IMR-90 (cell line): ENCODE measurements around the gene THSD7B. TPM values are rescaled to one million over a fixed set of nuclear protein-coding genes. Genes with fewer than 3 reads are reported as not detected.

Experiments used
- ATAC-seq: fragments of 200-7000 bp; cut with Tn5 transposase; 2 replicates; pipeline ENCODE4 v1.9.1; 2020; ENCODE audit warnings: low read depth, mild to moderate bottlenecking, moderate library complexity
- BruUV-seq: library from RNA; stranded (reverse); fragments of 400-500 nt; replicated peaks from 2 replicates; lab custom pipeline; 2021; lab: Mats Ljungman, UMichigan
- CTCF ChIA-PET: fragments of 300-600 bp; formaldehyde crosslinking; extraction: SDS; loops from one replicate; lab custom pipeline; 2021; ENCODE audit warnings: antibody characterized with exemption; lab: Yijun Ruan, JAX
- POLR2A ChIA-PET: fragments of 300-600 bp; sonication (Branson Sonifier 250); formaldehyde crosslinking; loops from one replicate; lab custom pipeline; 2022; ENCODE audit warnings: antibody characterized with exemption; ENCODE audit not compliant: unreplicated experiment; lab: Charles Lee
- DNase-seq: peaks from one replicate; pipeline ENCODE4 v3.0.0; 2013
- H2AFZ ChIP-seq: replicated peaks from 2 replicates; pipeline ENCODE3; 2013; ENCODE audit warnings: low read length, mild to moderate bottlenecking; ENCODE audit not compliant: poor library complexity
- H2AK5ac ChIP-seq: 2 replicates; pipeline ENCODE4 v1.6.1; 2013; ENCODE audit warnings: low read depth, low read length, inconsistent platforms
- H2AK9ac ChIP-seq: replicated peaks from 2 replicates; pipeline ENCODE3; 2013; ENCODE audit warnings: mild to moderate bottlenecking, low read depth, low read length, moderate library complexity; ENCODE audit not compliant: poor library complexity
- H2BK120ac ChIP-seq: 2 replicates; pipeline ENCODE4 v1.6.1; 2013; ENCODE audit warnings: low read depth, low read length, inconsistent platforms
- H2BK15ac ChIP-seq: 3 replicates; pipeline ENCODE4 v1.6.1; 2013; ENCODE audit warnings: low read depth, low read length, inconsistent platforms
- H2BK20ac ChIP-seq: 2 replicates; pipeline ENCODE4 v1.6.1; 2013; ENCODE audit warnings: low read depth, mild to moderate bottlenecking, inconsistent platforms, low read length, moderate library complexity
- H2BK5ac ChIP-seq: 2 replicates; pipeline ENCODE4 v1.6.1; 2013; ENCODE audit warnings: mild to moderate bottlenecking, low read depth, low read length, inconsistent platforms; ENCODE audit not compliant: poor library complexity, severe bottlenecking
- H3K14ac ChIP-seq: replicated peaks from 2 replicates; pipeline ENCODE4 v1.6.1; 2013; ENCODE audit warnings: low read depth, low read length, inconsistent platforms
- H3K18ac ChIP-seq: 2 replicates; pipeline ENCODE4 v1.6.1; 2013; ENCODE audit warnings: low read depth, low read length, control low read depth
- H3K23ac ChIP-seq: 2 replicates; pipeline ENCODE4 v1.6.1; 2013; ENCODE audit warnings: low read depth, low read length, inconsistent platforms
- H3K27ac ChIP-seq: 2 replicates; pipeline ENCODE4 v1.5.1; 2013; ENCODE audit warnings: mild to moderate bottlenecking, control low read depth, low read length; ENCODE audit not compliant: insufficient read depth
- H3K27me3 ChIP-seq: 2 replicates; pipeline ENCODE4 v1.6.1; 2013; ENCODE audit warnings: low read length; ENCODE audit not compliant: control insufficient read depth, insufficient read depth
- H3K36me3 ChIP-seq: 2 replicates; pipeline ENCODE4 v1.6.1; 2013; ENCODE audit warnings: low read length, mixed read lengths; ENCODE audit not compliant: control insufficient read depth, insufficient read depth
- H3K4ac ChIP-seq: 2 replicates; pipeline ENCODE4 v1.6.1; 2013; ENCODE audit warnings: low read depth, low read length, inconsistent platforms
- H3K4me1 ChIP-seq: 2 replicates; pipeline ENCODE4 v1.6.1; 2013; ENCODE audit warnings: low read length, mixed read lengths; ENCODE audit not compliant: control insufficient read depth, insufficient read depth
- H3K4me2 ChIP-seq: 2 replicates; pipeline ENCODE4 v1.6.1; 2013; ENCODE audit warnings: low read depth, mild to moderate bottlenecking, control low read depth, low read length, moderate library complexity
- H3K4me3 ChIP-seq: 2 replicates; pipeline ENCODE4 v1.5.1; 2013; ENCODE audit warnings: low read depth, mild to moderate bottlenecking, control low read depth, low read length, moderate library complexity; ENCODE audit not compliant: insufficient read depth
- H3K56ac ChIP-seq: 2 replicates; pipeline ENCODE4 v1.6.1; 2013; ENCODE audit warnings: low read length, inconsistent platforms; ENCODE audit not compliant: insufficient read depth; ENCODE audit errors: extremely low read depth
- H3K79me1 ChIP-seq, 2 experiments: 2 replicates each; pipeline ENCODE4 v1.6.1; 2013; ENCODE audit warnings: low read length in 2 of 2, inconsistent platforms in 1 of 2, low read depth in 1 of 2
- H3K9ac ChIP-seq: 2 replicates; pipeline ENCODE4 v1.6.1; 2013; ENCODE audit warnings: low read depth, low read length, control low read depth
- H3K9me1 ChIP-seq: 2 replicates; pipeline ENCODE4 v1.6.1; 2013; ENCODE audit warnings: low read length, inconsistent platforms; ENCODE audit not compliant: insufficient read depth
- H3K9me3 ChIP-seq: 2 replicates; pipeline ENCODE4 v1.6.1; 2013; ENCODE audit warnings: low read length; ENCODE audit not compliant: control insufficient read depth, insufficient read depth
- H4K20me1 ChIP-seq: 2 replicates; pipeline ENCODE4 v1.6.1; 2013; ENCODE audit warnings: low read length, inconsistent platforms; ENCODE audit not compliant: insufficient read depth
- H4K5ac ChIP-seq: 2 replicates; pipeline ENCODE4 v1.6.1; 2013; ENCODE audit warnings: mild to moderate bottlenecking, low read depth, low read length, control low read depth
- H4K8ac ChIP-seq, 2 experiments: 2 replicates each; pipeline ENCODE4 v1.6.1; 2013; ENCODE audit warnings: low read depth in 2 of 2, low read length in 2 of 2, control low read depth in 1 of 2, inconsistent platforms in 1 of 2
- H4K91ac ChIP-seq: 2 replicates; pipeline ENCODE4 v1.6.1; 2013; ENCODE audit warnings: low read depth, low read length, inconsistent platforms; ENCODE audit not compliant: insufficient read depth
- BHLHE40 ChIP-seq: fragments of 150-350 bp; IDR thresholded peaks from 2 replicates; pipeline ENCODE4 v1.6.1; 2016; ENCODE audit warnings: mild to moderate bottlenecking, low read depth, low read length
- CEBPB ChIP-seq: IDR thresholded peaks from 2 replicates; pipeline ENCODE4 v1.6.1; 2012; ENCODE audit warnings: low read depth, low read length, improper control_type of control experiment
- CHD1 ChIP-seq: IDR thresholded peaks from 2 replicates; pipeline ENCODE4 v1.6.1; 2012; ENCODE audit warnings: low read depth, low read length, improper control_type of control experiment
- CTCF ChIP-seq: conservative IDR thresholded peaks from 2 replicates; pipeline ENCODE4 v1.5.1; 2012; ENCODE audit warnings: mild to moderate bottlenecking, low read depth, low read length, improper control_type of control experiment
- ELK1 ChIP-seq: fragments of 150-350 bp; IDR thresholded peaks from 2 replicates; pipeline ENCODE4 v1.6.1; 2016; ENCODE audit warnings: low read depth, mild to moderate bottlenecking, low read length, moderate library complexity, borderline replicate concordance
- FOS ChIP-seq: fragments of 150-350 bp; IDR thresholded peaks from 2 replicates; pipeline ENCODE4 v1.6.1; 2016; ENCODE audit warnings: low read depth, low read length
- MAFK ChIP-seq: IDR thresholded peaks from 2 replicates; pipeline ENCODE4 v1.6.1; 2012; ENCODE audit warnings: low read depth, low read length, improper control_type of control experiment
- MAZ ChIP-seq: IDR thresholded peaks from 2 replicates; pipeline ENCODE4 v1.6.1; 2012; ENCODE audit warnings: low read depth, mild to moderate bottlenecking, low read length, improper control_type of control experiment, moderate library complexity, borderline replicate concordance
- MXI1 ChIP-seq: IDR thresholded peaks from 2 replicates; pipeline ENCODE4 v1.6.1; 2012; ENCODE audit warnings: low read depth, mild to moderate bottlenecking, low read length, moderate library complexity, borderline replicate concordance
- NFE2L2 ChIP-seq: fragments of 150-350 bp; IDR thresholded peaks from 2 replicates; pipeline ENCODE4 v1.6.1; 2016; ENCODE audit warnings: low read depth, mild to moderate bottlenecking, low read length
- POLR2A ChIP-seq: IDR thresholded peaks from 2 replicates; pipeline ENCODE4 v1.6.1; 2012; ENCODE audit warnings: mild to moderate bottlenecking, low read depth, low read length
- RAD21 ChIP-seq: IDR thresholded peaks from 2 replicates; pipeline ENCODE4 v1.6.1; 2012; ENCODE audit warnings: low read length, improper control_type of control experiment
- RCOR1 ChIP-seq: IDR thresholded peaks from 2 replicates; pipeline ENCODE4 v1.6.1; 2012; ENCODE audit warnings: mild to moderate bottlenecking, low read length, improper control_type of control experiment; ENCODE audit not compliant: insufficient replicate concordance
- RFX5 ChIP-seq: IDR thresholded peaks from 2 replicates; pipeline ENCODE4 v1.8.0; 2012; ENCODE audit warnings: low read depth, mild to moderate bottlenecking, low read length, moderate library complexity
- SMC3 ChIP-seq: fragments of 150-350 bp; IDR thresholded peaks from 2 replicates; pipeline ENCODE4 v1.6.1; 2016; ENCODE audit warnings: low read depth, mild to moderate bottlenecking, antibody characterized with exemption, low read length, moderate library complexity
- USF2 ChIP-seq: fragments of 150-350 bp; IDR thresholded peaks from 2 replicates; pipeline ENCODE4 v1.6.1; 2017; ENCODE audit warnings: mild to moderate bottlenecking, antibody characterized with exemption, low read length, low read depth
- dilution Hi-C: fragments of 300-500 bp; cut with HindIII; formaldehyde crosslinking; loops from one replicate; pipeline ENCODE4 v1.14.3; 2018; ENCODE audit warnings: low sequenced_read_pairs; ENCODE audit not compliant: unreplicated experiment
- in situ Hi-C: fragments of 300-500 bp; cut with MboI; formaldehyde crosslinking; loops from 3 replicates; pipeline ENCODE4 v1.14.3; 2019; ENCODE audit warnings: low sequenced_read_pairs, inconsistent platforms, mixed read lengths
- intact Hi-C: fragments of 100-400 bp; cut with micrococcal nuclease; formaldehyde crosslinking; loops from 2 replicates; pipeline ENCODE4 v1.10.0; 2022
- polyA plus RNA-seq, 3 experiments: library from polyadenylated mRNA; depleted of rRNA; stranded (reverse); fragments of >200 nt; gene quantifications; 2 replicates each; pipeline ENCODE4 v1.2.3, GENCODE V29; 2012; ENCODE audit warnings: low replicate concordance in 1 of 3
- total RNA-seq: library from RNA; depleted of rRNA; stranded (reverse); fragments of >200 nt; gene quantifications from 2 replicates; pipeline ENCODE4 v1.2.3, GENCODE V29; 2012

THSD7B gene
- total and polyA plus RNA-seq, 2 of the 4 experiments (the other 2 are of a cell fraction): not detected

- Histone ChIP-seq H4K91ac (no peak overlapping the region), H2AFZ (no peak overlapping the region), H3K18ac (no peak overlapping the region), H3K4me3 (no peak overlapping the region), H3K4me2 (no peak overlapping the region), H4K5ac (no peak overlapping the region), H2AK5ac (no peak overlapping the region), H3K56ac (no peak overlapping the region), H3K4me1 (no peaks in the 10 kb centered on the region), H3K23ac (no peak overlapping the region), H2BK15ac (no peak overlapping the region), H3K27me3 (no peaks in the 10 kb centered on the region), H2BK120ac (no peak overlapping the region), H3K27ac (no peak overlapping the region), H3K9ac (no peak overlapping the region), H4K8ac (no peak overlapping the region), H2BK5ac (no peak overlapping the region), H3K9me1 (no peaks in the 10 kb centered on the region), H2BK20ac (no peak overlapping the region), H3K36me3 (no peaks in the 10 kb centered on the region), H2AK9ac (no peak overlapping the region), H3K9me3 (peaks cover 5% of the 10 kb centered on the region; the same call in 1 of the 2 replicates), H3K4ac (no peak overlapping the region), H3K79me1 (no peaks in the 10 kb centered on the region), H3K14ac (no peak overlapping the region), H4K20me1 (no peaks in the 10 kb centered on the region)
- dilution Hi-C loops: no loop called here
- POLR2A ChIA-PET: no interaction called here
- TF ChIP-seq NFE2L2: no peak
- TF ChIP-seq MXI1: no peak
- TF ChIP-seq USF2: no peak
- TF ChIP-seq CHD1: no peak
- TF ChIP-seq ELK1: no peak
- no peak for TF ChIP-seq RAD21
- TF ChIP-seq RCOR1: no peak
- no peak for TF ChIP-seq MAZ
- no peak for TF ChIP-seq MAFK
- TF ChIP-seq CTCF: no peak
- TF ChIP-seq POLR2A: no peak
- TF ChIP-seq CEBPB: no peak
- no peak for TF ChIP-seq BHLHE40
- TF ChIP-seq RFX5: no peak
- no peak for TF ChIP-seq FOS
- no peak for TF ChIP-seq SMC3
- CTCF ChIA-PET: no interaction called here
- in situ Hi-C loops: no loop called here
- no peak for DNase-seq
- no peak for ATAC-seq
- BruUV-seq: no TSS peak
- intact Hi-C loops: no loop called here
Observed at GRCh38 chr2:137007938-137008337, 242.6 kb downstream of the THSD7B start.
